MG63 (cell line): ENCODE measurements around the gene DNAL1. TPM values are rescaled to one million over a fixed set of nuclear protein-coding genes. Genes with fewer than 3 reads are reported as not detected.

Experiments used
- DNase-seq: peaks from one replicate; pipeline ENCODE4 v3.0.0-alpha.2; 2020
- H3K27me3 ChIP-seq: fragments of 250-450 bp; sonication (Bioruptor Pico); 2 replicates; pipeline ENCODE4 v1.5.1; 2020; ENCODE audit warnings: mild to moderate bottlenecking, moderate library complexity
- H3K36me3 ChIP-seq: fragments of 250-450 bp; sonication (Bioruptor Pico); 2 replicates; pipeline ENCODE4 v1.5.1; 2020; ENCODE audit warnings: mild to moderate bottlenecking, moderate library complexity
- H3K4me3 ChIP-seq: fragments of 250-450 bp; sonication (Bioruptor Pico); 2 replicates; pipeline ENCODE4 v1.5.1; 2020; ENCODE audit warnings: mild to moderate bottlenecking, moderate library complexity
- H3K9me3 ChIP-seq: fragments of 250-450 bp; sonication (Bioruptor Pico); 2 replicates; pipeline ENCODE4 v1.5.1; 2020; ENCODE audit warnings: mild to moderate bottlenecking, moderate library complexity
- total RNA-seq: library from RNA; depleted of rRNA; stranded (reverse); fragments of >200 nt; shearing (Covaris generic); gene quantifications from 2 replicates; pipeline ENCODE4 v1.2.3, GENCODE V29; 2014; ENCODE audit warnings: low replicate concordance

DNAL1 gene
- total RNA-seq, 1 experiment from 2014 or later = 7.0 TPM

DNA sequence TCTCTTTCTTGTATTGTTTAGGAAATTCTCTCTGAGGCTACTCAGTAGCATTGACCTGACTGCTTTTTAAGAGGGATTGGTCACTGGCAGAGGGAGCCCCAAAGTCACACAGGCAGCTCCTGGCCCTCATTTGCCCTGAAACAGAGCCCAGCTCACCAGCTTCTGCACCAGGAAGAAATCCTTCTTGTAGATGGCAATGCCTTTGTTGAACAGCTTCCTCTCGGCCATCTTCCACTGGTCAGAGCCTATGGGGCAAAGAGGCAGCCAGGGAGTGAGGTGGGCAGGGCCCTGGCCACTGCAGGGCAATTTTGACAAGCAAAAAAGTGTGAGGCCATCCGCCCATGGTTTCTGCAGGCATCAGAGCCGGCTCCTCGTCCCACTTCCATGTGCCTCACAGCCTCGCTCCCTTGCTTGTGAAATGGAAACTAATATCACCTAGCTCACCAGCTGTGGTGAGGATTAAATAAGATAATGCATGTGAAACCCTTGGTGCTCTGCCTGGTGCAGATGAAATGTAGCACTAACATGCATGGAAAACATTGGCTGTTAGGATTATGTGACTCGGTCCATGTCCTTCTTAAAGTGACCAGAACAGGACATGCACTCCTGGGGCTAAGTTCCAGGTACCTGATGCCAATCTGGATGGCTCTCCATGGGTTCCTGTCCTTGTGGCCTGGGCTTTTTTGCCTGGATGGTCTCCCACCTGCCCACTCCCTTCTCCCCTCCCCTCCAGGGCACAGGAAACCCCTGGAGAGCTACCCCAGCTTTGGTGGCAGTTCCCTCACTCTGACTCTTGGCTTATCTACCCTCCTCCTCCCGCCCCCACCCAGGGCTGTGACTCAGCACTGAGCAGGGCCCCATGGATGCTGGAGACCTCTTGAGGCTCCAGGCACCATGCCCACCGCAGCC, 80.6 kb downstream of the DNAL1 start:
- no peak overlapping the region for H3K4me3 ChIP-seq
- H3K9me3 ChIP-seq = no peaks in the 10 kb centered on the region
- H3K27me3 ChIP-seq = no peaks in the 10 kb centered on the region
- H3K36me3 ChIP-seq = peaks cover 69% of the 10 kb centered on the region
- peak; percentile 55 for DNase-seq

DNA sequence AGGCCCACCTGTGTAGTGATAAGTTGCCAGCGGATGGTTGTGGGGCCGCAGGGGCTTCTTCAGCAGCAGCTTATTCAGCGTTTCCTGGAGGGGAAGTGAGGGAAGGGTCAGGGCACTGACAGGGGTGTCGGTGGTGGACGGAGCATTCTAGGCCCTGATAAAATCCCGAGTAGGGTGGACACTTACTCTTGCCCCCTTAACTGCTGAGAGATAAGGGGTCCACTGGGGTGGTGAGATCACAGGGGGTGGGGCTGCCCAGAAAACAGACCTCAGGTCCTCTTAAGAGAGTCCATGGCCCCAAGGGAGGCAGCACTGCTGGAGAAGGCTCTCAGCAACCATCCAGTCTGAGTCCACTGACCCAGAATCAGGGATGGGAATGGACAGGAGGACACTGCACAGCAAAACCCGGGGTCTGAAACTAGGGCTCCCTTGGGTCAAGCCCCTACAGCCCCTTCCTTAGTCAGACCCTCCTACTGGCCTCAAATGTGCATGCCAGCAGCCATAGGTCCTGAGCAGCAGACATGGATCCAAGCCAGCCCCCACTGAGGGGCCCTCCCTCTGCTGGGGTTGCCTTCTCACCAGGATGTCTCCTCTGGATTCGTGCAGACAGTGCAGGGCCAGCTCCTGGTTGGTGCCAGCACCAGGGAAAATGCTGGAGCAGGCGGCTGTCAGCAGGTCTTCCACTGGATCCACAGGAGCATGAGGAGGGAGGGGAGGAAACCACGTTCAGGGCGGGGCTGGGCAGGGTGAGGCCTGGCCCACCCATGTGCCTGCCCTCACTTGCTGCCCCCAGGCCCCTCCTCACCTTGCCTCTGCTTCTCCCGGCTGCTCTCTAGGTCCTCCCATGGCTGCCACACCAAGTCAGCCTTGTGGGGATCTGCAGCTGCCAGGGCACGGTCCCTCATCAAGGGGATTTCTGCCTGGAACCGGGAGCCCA, 81.5 kb downstream of the DNAL1 start:
- peak; percentile 56 for DNase-seq
- H3K4me3 ChIP-seq = no peak overlapping the region
- no peaks in the 10 kb centered on the region for H3K27me3 ChIP-seq
- peaks cover 64% of the 10 kb centered on the region for H3K36me3 ChIP-seq
- no peaks in the 10 kb centered on the region for H3K9me3 ChIP-seq

- no peaks in the 10 kb centered on the region for H3K9me3 ChIP-seq
- no peak for DNase-seq
- peaks cover 60% of the 10 kb centered on the region for H3K36me3 ChIP-seq
- H3K4me3 ChIP-seq = no peak overlapping the region
- no peaks in the 10 kb centered on the region for H3K27me3 ChIP-seq
Measured at GRCh38 chr14:73727166-73727565, 82.4 kb downstream of the DNAL1 start.

GRCh38 chr14:73728717-73729330, 84.0 kb downstream of the DNAL1 start:
- Histone ChIP-seq H3K4me3 (no peak overlapping the region), H3K9me3 (no peaks in the 10 kb centered on the region), H3K27me3 (no peaks in the 10 kb centered on the region), H3K36me3 (peaks cover 44% of the 10 kb centered on the region)
- DNase-seq = peak; percentile 52

- no peak for DNase-seq
- Histone ChIP-seq H3K27me3 (no peaks in the 10 kb centered on the region), H3K4me3 (no peak overlapping the region), H3K9me3 (no peaks in the 10 kb centered on the region), H3K36me3 (peaks cover 40% of the 10 kb centered on the region)
Measured at GRCh38 chr14:73729556-73730265, 84.9 kb downstream of the DNAL1 start.

DNA sequence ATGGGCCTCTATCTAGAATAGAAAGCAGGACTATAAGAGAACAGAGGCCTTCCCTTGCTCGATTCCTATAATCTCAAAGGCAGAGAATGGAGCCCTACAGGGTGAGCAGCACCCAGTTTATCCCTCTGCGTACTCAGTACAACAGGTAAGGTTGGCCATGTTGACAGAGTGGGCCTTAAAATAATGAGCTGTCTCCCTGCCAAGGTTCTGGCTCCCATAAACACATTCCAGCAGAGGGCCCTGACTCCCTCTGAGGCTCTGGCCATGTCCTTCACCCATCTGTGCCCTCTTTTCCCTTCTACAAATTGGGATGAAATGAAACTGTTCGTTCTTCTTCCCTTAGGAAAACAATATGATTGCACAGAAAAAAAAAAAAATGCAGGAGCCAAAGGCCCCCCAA, 86.3 kb downstream of the DNAL1 start:
- no peaks in the 10 kb centered on the region for H3K27me3 ChIP-seq
- H3K9me3 ChIP-seq = no peaks in the 10 kb centered on the region
- DNase-seq = no peak
- H3K4me3 ChIP-seq = no peak overlapping the region
- H3K36me3 ChIP-seq = peaks cover 33% of the 10 kb centered on the region

DNA sequence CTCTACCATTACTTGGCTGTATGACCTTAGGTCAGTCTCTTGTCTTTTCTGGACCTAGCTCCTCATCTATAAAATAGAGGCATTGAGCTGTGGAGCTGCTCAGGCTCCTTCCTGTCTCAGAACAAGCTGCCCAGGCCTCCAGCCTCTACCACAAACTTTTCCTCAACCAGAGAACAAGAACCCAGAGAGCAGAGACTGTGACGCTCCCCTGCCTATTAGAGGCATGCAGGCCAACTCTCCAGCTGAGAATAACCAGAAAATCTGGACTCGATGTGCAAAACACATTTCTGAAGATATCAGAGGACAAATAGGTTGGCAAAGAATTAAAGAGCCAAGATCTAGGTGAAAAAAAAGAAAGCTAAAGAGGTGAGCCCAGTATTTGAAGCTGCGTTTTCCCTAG, 87.2 kb downstream of the DNAL1 start:
- Histone ChIP-seq H3K9me3 (no peaks in the 10 kb centered on the region), H3K36me3 (peaks cover 28% of the 10 kb centered on the region), H3K27me3 (no peaks in the 10 kb centered on the region), H3K4me3 (no peak overlapping the region)
- no peak for DNase-seq

DNA sequence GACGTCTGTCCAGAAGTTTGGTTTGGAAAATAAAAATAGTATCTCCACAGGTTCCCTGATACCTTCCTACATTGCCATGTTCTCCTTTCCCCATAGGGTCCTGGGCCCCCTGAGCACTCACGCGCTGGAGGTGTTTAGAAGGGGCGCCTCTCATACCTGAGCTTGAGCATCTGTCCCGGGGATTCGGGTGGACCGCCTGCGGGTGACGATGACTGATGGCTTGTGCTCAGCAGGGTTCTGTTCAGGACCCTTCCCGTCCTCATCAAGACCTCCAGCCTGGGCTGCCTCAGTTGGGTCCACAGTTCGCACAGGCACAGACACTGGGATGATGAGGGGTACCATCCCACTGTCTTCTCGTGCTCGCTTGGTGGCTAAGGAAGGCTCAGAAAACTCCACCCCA, 92.1 kb downstream of the DNAL1 start:
- Histone ChIP-seq H3K27me3 (no peaks in the 10 kb centered on the region), H3K9me3 (no peaks in the 10 kb centered on the region), H3K36me3 (peaks cover 20% of the 10 kb centered on the region), H3K4me3 (no peak overlapping the region)
- DNase-seq = no peak

GRCh38 chr14:73738518-73739173, 93.9 kb downstream of the DNAL1 start:
- DNase-seq = no peak
- H3K9me3 ChIP-seq = no peaks in the 10 kb centered on the region
- no peak overlapping the region for H3K4me3 ChIP-seq
- H3K27me3 ChIP-seq = no peaks in the 10 kb centered on the region
- peaks cover 20% of the 10 kb centered on the region for H3K36me3 ChIP-seq

GRCh38 chr14:73739174-73739898, 94.5 kb downstream of the DNAL1 start:
- no peak for DNase-seq
- Histone ChIP-seq H3K9me3 (no peaks in the 10 kb centered on the region), H3K36me3 (peaks cover 20% of the 10 kb centered on the region), H3K4me3 (no peak overlapping the region), H3K27me3 (no peaks in the 10 kb centered on the region)

DNA sequence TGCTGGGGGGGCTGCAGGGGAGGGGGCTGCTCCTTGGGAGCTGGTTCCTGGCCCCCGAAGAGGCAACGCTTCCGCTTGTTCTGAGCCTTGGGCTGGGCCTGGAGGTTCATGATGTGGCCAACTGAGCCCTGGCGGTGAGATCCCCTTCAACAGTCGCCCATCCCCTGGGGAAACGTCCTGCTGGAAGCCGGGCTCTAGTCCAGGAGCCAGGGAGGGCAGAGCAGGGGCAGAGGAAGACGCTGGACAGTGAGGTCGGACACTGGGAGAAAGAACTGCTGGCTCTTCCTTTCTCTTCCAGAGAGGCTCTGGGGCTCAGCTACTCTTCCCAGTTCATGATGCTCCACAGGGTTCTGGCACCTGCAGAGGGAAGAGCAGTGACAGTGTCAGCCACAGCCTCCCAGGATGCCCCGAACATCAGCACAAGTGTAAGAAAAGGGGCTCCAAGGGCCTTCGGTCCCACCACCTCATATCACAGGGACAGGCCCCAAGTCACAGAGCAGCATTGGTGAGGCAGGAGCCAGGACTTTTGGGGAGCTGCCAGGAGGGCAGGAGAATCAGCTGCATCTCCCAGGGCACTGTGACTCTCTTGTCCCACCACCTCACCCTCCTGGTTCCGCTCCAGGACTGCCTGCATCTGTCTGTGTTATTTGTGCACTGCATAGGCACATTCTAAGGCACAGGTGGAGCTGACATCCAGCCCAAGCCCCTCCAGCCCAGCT, 95.3 kb downstream of the DNAL1 start:
- Histone ChIP-seq H3K9me3 (no peaks in the 10 kb centered on the region), H3K27me3 (no peaks in the 10 kb centered on the region), H3K36me3 (peaks cover 20% of the 10 kb centered on the region), H3K4me3 (no peak overlapping the region)
- DNase-seq = no peak

GRCh38 chr14:73740618-73741326, 96.0 kb downstream of the DNAL1 start:
- peak; percentile 53 for DNase-seq
- H3K27me3 ChIP-seq = no peaks in the 10 kb centered on the region
- no peak overlapping the region for H3K4me3 ChIP-seq

DNA sequence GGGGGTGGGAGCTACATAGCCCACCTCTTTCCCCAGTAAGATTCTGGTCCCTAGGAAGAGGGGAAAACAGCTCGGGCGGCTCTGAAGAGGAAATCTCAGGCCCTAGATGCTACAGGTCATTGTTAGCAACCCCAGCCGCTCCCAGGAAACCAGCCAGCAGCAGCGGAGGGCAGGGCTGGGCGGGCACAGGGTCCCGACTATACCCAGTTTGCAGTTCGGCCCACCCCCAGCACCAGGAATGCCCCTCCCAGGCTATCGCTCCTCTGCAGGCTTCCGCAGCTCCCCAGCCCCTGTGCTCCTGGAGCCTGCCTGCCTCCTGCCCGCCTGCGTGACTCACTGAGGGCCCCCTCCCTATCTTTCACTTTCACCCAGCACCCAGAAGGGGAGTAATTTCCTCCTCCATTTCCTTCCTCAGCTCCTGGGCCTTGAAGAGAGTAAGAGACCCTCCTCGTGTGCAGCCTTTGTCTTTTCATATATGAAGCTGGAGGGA, 96.6 kb downstream of the DNAL1 start:
- Histone ChIP-seq H3K9me3 (no peaks in the 10 kb centered on the region), H3K27me3 (no peaks in the 10 kb centered on the region), H3K36me3 (peaks cover 15% of the 10 kb centered on the region), H3K4me3 (no peak overlapping the region)
- peak; percentile 87 for DNase-seq

More at GRCh38 chr14:73740618-73741326, 96.0 kb downstream of the DNAL1 start:
- no peaks in the 10 kb centered on the region for H3K9me3 ChIP-seq
- H3K36me3 ChIP-seq = peaks cover 17% of the 10 kb centered on the region

- no peak for DNase-seq
- Histone ChIP-seq H3K4me3 (no peak overlapping the region), H3K9me3 (no peaks in the 10 kb centered on the region), H3K27me3 (no peaks in the 10 kb centered on the region), H3K36me3 (peaks cover 12% of the 10 kb centered on the region)
Measured at GRCh38 chr14:73741876-73742519, 97.2 kb downstream of the DNAL1 start.
